ENCODE measurements around the gene CDKAL1. TPM values are rescaled to one million over a fixed set of nuclear protein-coding genes. Genes with fewer than 3 reads are reported as not detected.

CDKAL1 gene
- total and polyA plus RNA-seq, 10 donors: 4.8 to 26.9 (median 20.1) TPM

- H3K36me3 ChIP-seq: no peaks in the 10 kb centered on the region
- peaks cover 0 to 5% (median 0%) of the 10 kb centered on the region in 6 donors for H3K4me1 ChIP-seq
- H3K9me3 ChIP-seq: no peaks in the 10 kb centered on the region
- DNase-seq: no peak
- intact Hi-C loops (cut with DNase I; ENCODE audit: low total_unique reads): no loop called here
- no peak overlapping the region for H3K27ac ChIP-seq
- 40 to 69% (median 60%) methylated on average over 1 of the region's 1 CpG for WGBS, 5 donors
- TF ChIP-seq POLR2A (IDR thresholded peaks at IDR 0.05) (no peak), POLR2AphosphoS5 (IDR thresholded peaks at IDR 0.05) (no peak), CTCF (IDR thresholded peaks at IDR 0.05 in 8 of 11, conservative IDR thresholded peaks at IDR 0.05 in 3 of 11) (no peak)
- H3K4me3 ChIP-seq: no peak overlapping the region
- no peaks in the 10 kb centered on the region for H3K27me3 ChIP-seq (replicated peaks in 1 of 7)
These were observed 140.4 kb downstream of the CDKAL1 start for GRCh38 chr6:20674664-20675063.

- intact Hi-C loops (cut with DNase I; ENCODE audit: low total_unique reads): no loop called here
- DNase-seq: no peak
- no peaks in the 10 kb centered on the region for H3K36me3 ChIP-seq
- H3K4me1 ChIP-seq: peaks cover 7 to 21% (median 10%) of the 10 kb centered on the region in 6 donors
- no peaks in the 10 kb centered on the region for H3K9me3 ChIP-seq
- TF ChIP-seq POLR2A (IDR thresholded peaks at IDR 0.05) (no peak), POLR2AphosphoS5 (IDR thresholded peaks at IDR 0.05) (no peak), CTCF (IDR thresholded peaks at IDR 0.05 in 8 of 11, conservative IDR thresholded peaks at IDR 0.05 in 3 of 11) (no peak)
- no peak overlapping the region for H3K4me3 ChIP-seq
- H3K27ac ChIP-seq: no peak overlapping the region
- 97 to 99% (median 98%) methylated on average over 2 of the region's 2 CpGs for WGBS, 5 donors
- H3K27me3 ChIP-seq (replicated peaks in 1 of 7): no peaks in the 10 kb centered on the region
These were observed 144.6 kb downstream of the CDKAL1 start for GRCh38 chr6:20678831-20679352.

DNA sequence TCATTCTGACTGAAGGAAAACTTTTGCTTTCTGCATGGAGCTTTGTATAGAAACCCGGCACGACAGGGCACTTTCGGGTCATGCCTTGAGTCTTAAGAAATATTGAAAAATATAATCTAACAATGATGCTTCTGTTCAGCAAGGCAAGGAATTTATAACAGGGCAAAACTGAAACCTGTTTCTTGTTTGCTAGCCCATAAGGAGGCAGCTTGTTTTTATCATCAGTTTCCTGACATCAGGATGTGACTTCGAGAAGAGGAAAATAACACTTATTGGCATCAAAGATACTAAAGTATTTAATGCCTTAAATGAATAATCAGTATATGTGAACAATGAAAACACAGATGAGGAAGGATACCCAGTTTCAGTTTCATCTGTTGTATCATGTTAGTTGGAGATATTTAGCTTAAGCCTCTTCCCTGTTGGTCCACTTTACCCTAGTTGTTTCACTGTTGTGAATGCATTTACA lies 146.5 kb downstream of the CDKAL1 start:
- intact Hi-C loops (cut with DNase I; ENCODE audit: low total_unique reads): no loop called here
- no peak for DNase-seq
- H3K27me3 ChIP-seq (replicated peaks in 1 of 7): no peaks in the 10 kb centered on the region
- peaks cover 7 to 17% (median 10%) of the 10 kb centered on the region in 6 donors for H3K4me1 ChIP-seq
- H3K9me3 ChIP-seq: no peaks in the 10 kb centered on the region
- H3K27ac ChIP-seq: peak overlapping the region in 1 of 8 donors; percentile 16
- 33 to 53% (median 46%) methylated on average over 4 of the region's 4 CpGs for WGBS, 5 donors
- no peak overlapping the region for H3K4me3 ChIP-seq
- TF ChIP-seq POLR2AphosphoS5 (IDR thresholded peaks at IDR 0.05): no peak
- TF ChIP-seq CTCF (IDR thresholded peaks at IDR 0.05 in 8 of 11, conservative IDR thresholded peaks at IDR 0.05 in 3 of 11): no peak
- TF ChIP-seq POLR2A (IDR thresholded peaks at IDR 0.05): no peak
- H3K36me3 ChIP-seq: no peaks in the 10 kb centered on the region

- Histone ChIP-seq H3K27ac (peak overlapping the region in 1 of 8 donors; percentile 16), H3K36me3 (no peaks in the 10 kb centered on the region), H3K9me3 (no peaks in the 10 kb centered on the region), H3K4me1 (peaks cover 7 to 17% (median 10%) of the 10 kb centered on the region in 6 donors), H3K27me3 (replicated peaks in 1 of 7) (no peaks in the 10 kb centered on the region), H3K4me3 (no peak overlapping the region)
- DNase-seq: no peak
- TF ChIP-seq CTCF (IDR thresholded peaks at IDR 0.05 in 8 of 11, conservative IDR thresholded peaks at IDR 0.05 in 3 of 11) (no peak), POLR2AphosphoS5 (IDR thresholded peaks at IDR 0.05) (no peak), POLR2A (IDR thresholded peaks at IDR 0.05) (no peak)
- intact Hi-C loops (cut with DNase I; ENCODE audit: low total_unique reads): no loop called here
These were observed 147.0 kb downstream of the CDKAL1 start for GRCh38 chr6:20681243-20681684.

Data from spleen (tissue), 11 donors.